GM13977 (cell line): ENCODE results near the gene SPAG8.

Experiments used
- DNase-seq: peaks from one replicate; pipeline ENCODE4 v3.0.0; 2012; ENCODE audit warnings: low spot score
- CTCF ChIP-seq: IDR thresholded peaks from 2 replicates; pipeline ENCODE4 v1.5.1; 2012; ENCODE audit warnings: mild to moderate bottlenecking, control low read depth; ENCODE audit not compliant: insufficient read depth; ENCODE audit errors: extremely low read depth, missing control alignments
- in situ Hi-C: fragments of 300-500 bp; cut with MboI; formaldehyde crosslinking; loops from one replicate; pipeline ENCODE4 v1.12.0; 2022; ENCODE audit warnings: low sequenced_read_pairs, low pct_unique_long_range_greater_than_20kb, mixed read lengths, inconsistent platforms; ENCODE audit not compliant: unreplicated experiment

SPAG8 gene

DNA sequence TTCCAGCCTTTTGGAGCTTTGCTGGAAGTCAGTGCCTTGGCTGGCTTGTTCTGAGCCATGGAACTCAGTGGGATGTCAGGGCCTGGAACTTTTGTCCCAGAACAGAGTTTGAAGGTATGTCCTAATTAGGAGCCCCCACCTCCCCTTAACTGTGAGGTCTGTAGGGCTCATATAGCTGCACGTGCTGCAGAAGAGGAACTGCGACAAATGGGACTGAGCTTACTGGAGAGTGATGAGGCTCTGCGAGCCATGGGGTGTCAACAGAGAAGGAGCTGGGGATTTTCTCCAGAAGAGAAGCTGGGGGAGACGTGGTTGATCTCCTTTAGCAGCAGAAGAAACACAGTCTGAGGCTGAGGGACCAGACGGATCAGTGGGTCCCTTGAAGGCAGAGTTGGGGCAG, 27.9 kb upstream of the SPAG8 start:
- DNase-seq = no peak
- in situ Hi-C loops = no loop called here
- TF ChIP-seq CTCF = no peak

- in situ Hi-C loops = no loop called here
Observed at GRCh38 chr9:35836595-35836994, 24.5 kb upstream of the SPAG8 start.

GRCh38 chr9:35835766-35836165, 23.7 kb upstream of the SPAG8 start:
- TF ChIP-seq CTCF = no peak
- in situ Hi-C loops = no loop called here
- no peak for DNase-seq

More at GRCh38 chr9:35836595-35836994, 24.5 kb upstream of the SPAG8 start:
- DNase-seq = no peak
- no peak for TF ChIP-seq CTCF

DNA sequence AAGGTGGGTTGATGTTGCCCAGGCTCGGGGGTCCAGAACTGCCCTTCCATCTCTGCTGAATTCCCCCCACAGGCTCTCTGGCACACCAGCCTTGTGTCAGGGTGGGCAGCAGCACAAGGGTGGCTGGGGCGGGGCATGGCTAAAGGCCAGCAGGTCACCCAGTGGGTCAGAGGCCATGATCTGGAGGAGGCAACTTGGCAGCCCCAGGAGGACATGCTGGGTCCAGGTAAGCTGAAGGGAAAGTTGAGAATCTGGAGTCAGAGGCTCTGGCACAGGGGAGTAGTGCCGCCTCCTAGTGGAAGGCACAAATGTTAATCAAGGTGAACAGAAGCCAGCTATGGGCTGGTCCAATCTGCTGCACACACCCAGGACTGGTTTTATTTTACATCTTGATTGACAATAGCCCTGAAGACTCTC, 23.2 kb upstream of the SPAG8 start:
- peak; percentile 35 for TF ChIP-seq CTCF
- in situ Hi-C loops = no loop called here
- no peak for DNase-seq

DNA sequence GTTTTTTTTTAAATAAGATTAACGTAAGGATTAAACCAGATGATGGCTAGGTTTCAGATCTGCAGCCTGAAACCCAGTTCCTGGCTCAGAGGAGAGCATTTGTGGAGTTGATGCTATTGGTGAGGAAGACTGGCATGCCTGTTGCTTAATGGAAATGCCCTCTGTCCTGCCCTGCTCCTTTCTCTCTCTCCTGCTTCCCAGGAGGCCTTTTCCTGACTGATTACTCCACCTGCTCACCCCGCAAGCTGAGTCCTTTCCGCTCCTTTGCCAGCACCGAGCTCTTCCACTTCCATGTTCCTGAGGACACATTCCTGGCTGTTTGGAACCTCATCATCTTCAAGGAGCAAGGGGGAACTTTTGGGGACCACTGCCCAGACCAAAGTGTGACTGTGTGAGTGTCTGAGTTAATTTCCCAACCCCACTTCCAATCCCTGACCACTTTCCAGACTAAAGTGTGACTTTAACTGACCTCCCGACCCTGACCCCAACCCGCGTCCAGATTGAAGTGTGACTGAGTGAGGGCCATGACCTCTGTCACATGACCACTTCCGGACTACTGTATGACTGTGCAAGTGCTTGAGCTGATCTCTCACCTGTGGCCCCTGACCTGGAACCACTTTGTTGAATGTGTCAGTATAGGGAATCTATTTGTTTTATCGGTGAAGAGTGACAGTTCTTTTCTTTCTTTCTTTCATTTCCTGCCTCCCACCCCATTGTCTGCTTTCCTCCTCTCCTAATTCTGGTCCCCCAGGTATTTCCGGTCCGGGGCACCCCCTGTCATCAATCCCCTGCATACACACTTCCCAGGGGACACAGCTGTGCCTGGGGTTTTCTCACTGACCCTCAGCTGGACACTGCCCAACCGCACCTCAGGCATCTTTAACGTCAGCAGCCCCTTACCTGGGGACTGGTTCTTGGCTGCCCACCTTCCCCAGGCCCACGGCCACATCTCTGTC, 22.5 kb upstream of the SPAG8 start:
- no peak for TF ChIP-seq CTCF
- no peak for DNase-seq
- in situ Hi-C loops = no loop called here

GRCh38 chr9:35832814-35833213, 20.8 kb upstream of the SPAG8 start:
- no peak for TF ChIP-seq CTCF
- in situ Hi-C loops = no loop called here
- DNase-seq = no peak
